HepG2 (cell line): ENCODE data around the gene CCR5AS.

ENCODE experiments used
- ATAC-seq: fragments of 200-7000 bp; cut with Tn5 transposase; 3 replicates; pipeline ENCODE4 v1.9.1; 2020; ENCODE audit warnings: mild to moderate bottlenecking, moderate library complexity
- BruUV-seq: library from RNA; stranded (reverse); fragments of 400-500 nt; replicated peaks from 2 replicates; lab custom pipeline; 2021; lab: Mats Ljungman, UMichigan
- CTCF ChIA-PET: fragments of 300-600 bp; formaldehyde crosslinking; extraction: SDS; loops from one replicate; lab custom pipeline; 2021; ENCODE audit warnings: low total read pairs, inconsistent platforms, low intra/inter-chr PET ratio; lab: Yijun Ruan, JAX
- POLR2A ChIA-PET: fragments of 350-600 bp; sonication (Branson Sonifier 250); formaldehyde crosslinking; loops from one replicate; lab custom pipeline; 2020; ENCODE audit warnings: antibody characterized with exemption, inconsistent platforms; lab: Yijun Ruan, JAX
- DNase-seq: peaks from one replicate; pipeline ENCODE4 v3.0.0-alpha.2; 2015; ENCODE audit warnings: low spot score
- FAIRE-seq: peaks from 3 replicates; lab custom pipeline; 2011; peaks lifted over from hg19 to GRCh38; lab: Jason Lieb, UNC
- H2AFZ ChIP-seq: one replicate; pipeline ENCODE4 v1.6.1; 2011; ENCODE audit warnings: low read length, inconsistent platforms
- H3K27ac ChIP-seq: fragments of 300-600 bp; 3 replicates; pipeline ENCODE4 v1.8.0; 2011; ENCODE audit warnings: mixed run types, mild to moderate bottlenecking, mixed read lengths, low read length, inconsistent platforms; ENCODE audit not compliant: insufficient read depth; ENCODE audit errors: extremely low read length
- H3K27me3 ChIP-seq, 2 experiments: fragments of 200-600 bp in 1 of 2; 2 replicates in 1 of 2; 3 replicates in 1 of 2; pipeline versions ENCODE4 v1.6.0 to v1.8.0; 2011; ENCODE audit warnings: low read length in 2 of 2, mild to moderate bottlenecking in 2 of 2, moderate library complexity in 2 of 2, inconsistent platforms in 1 of 2; ENCODE audit not compliant: insufficient read depth in 2 of 2, control insufficient read depth in 1 of 2
- H3K36me3 ChIP-seq, 2 experiments: fragments of 200-600 bp in 1 of 2; replicated peaks in 1 of 2; 2 replicates in 1 of 2; 3 replicates in 1 of 2; pipeline versions ENCODE4 v1.5.1 to v1.8.0; 2011; ENCODE audit warnings: low read length in 2 of 2, inconsistent platforms in 1 of 2; ENCODE audit not compliant: insufficient read depth in 2 of 2, control insufficient read depth in 1 of 2
- H3K4me1 ChIP-seq: 2 replicates; pipeline ENCODE4 v1.5.1; 2012; ENCODE audit warnings: low read length, inconsistent platforms; ENCODE audit not compliant: insufficient read depth
- H3K4me2 ChIP-seq: 2 replicates; pipeline ENCODE4 v1.6.0; 2011; ENCODE audit warnings: low read depth, low read length, inconsistent platforms
- H3K4me3 ChIP-seq, 3 experiments: fragments of 200-600 bp in 1 of 3; sonication (generic), shearing (Covaris generic) in 1 of 3; replicated peaks in 1 of 3; 2 replicates each; pipeline ENCODE4 v1.5.1; 2011 to 2016; ENCODE audit warnings: low read length in 3 of 3, inconsistent platforms in 2 of 3, low read depth in 2 of 3, mild to moderate bottlenecking in 2 of 3, control low read depth in 1 of 3, mixed read lengths in 1 of 3; ENCODE audit not compliant: insufficient read depth in 1 of 3
- H3K79me2 ChIP-seq: one replicate; pipeline ENCODE4 v1.6.1; 2011; ENCODE audit warnings: low read length, inconsistent platforms; ENCODE audit not compliant: insufficient read depth
- H3K9ac ChIP-seq: 2 replicates; pipeline ENCODE4 v1.6.0; 2011; ENCODE audit warnings: mild to moderate bottlenecking, low read depth, low read length, inconsistent platforms; ENCODE audit not compliant: insufficient read depth
- H3K9me3 ChIP-seq: 2 replicates; pipeline ENCODE4 v1.5.1; 2012; ENCODE audit warnings: mild to moderate bottlenecking, low read length
- H4K20me1 ChIP-seq: 2 replicates; pipeline ENCODE4 v1.6.0; 2011; ENCODE audit warnings: inconsistent platforms, mild to moderate bottlenecking, low read length, moderate library complexity; ENCODE audit not compliant: insufficient read depth
- LRRFIP1 ChIP-seq: sonication (generic); formaldehyde crosslinking; conservative IDR thresholded peaks from 2 replicates; pipeline ENCODE4 v1.4.0; 2020; ENCODE audit warnings: missing genetic modification reagents
- STAG1 ChIP-seq: sonication (generic); formaldehyde crosslinking; IDR thresholded peaks from 2 replicates; pipeline ENCODE4 v1.4.0; 2020; ENCODE audit warnings: missing genetic modification reagents
- ZNF280B ChIP-seq: sonication (generic); formaldehyde crosslinking; IDR thresholded peaks from 2 replicates; pipeline ENCODE4 v1.5.0; 2020; ENCODE audit warnings: missing genetic modification reagents, mild to moderate bottlenecking, borderline replicate concordance
- WGBS: methylation state at CpG from one replicate; pipeline ENCODE4 v1.1.6; 2017; ENCODE audit warnings: low lambda C conversion rate; 5-methylcytosine and 5-hydroxymethylcytosine counted together
- in situ Hi-C: cut with HindIII; loops from 2 replicates; pipeline ENCODE4 v1.10.0; 2017; ENCODE audit warnings: low pct_unique_long_range_greater_than_20kb; ENCODE audit not compliant: extremely low pct_ligation_motif_present
- intact Hi-C: fragments of 100-400 bp; cut with micrococcal nuclease; formaldehyde crosslinking; loops from one replicate; pipeline ENCODE4 v1.10.0; 2022; ENCODE audit not compliant: unreplicated experiment

Gene CCR5AS

GRCh38 chr3:46335541-46335940 lies 71.3 kb downstream of the CCR5AS start:
- FAIRE-seq (no peak), DNase-seq (no peak), ATAC-seq (no peak)
- Histone ChIP-seq H3K9ac (no peak overlapping the region), H3K4me2 (no peak overlapping the region), H3K36me3 (no peaks in the 10 kb centered on the region), H3K9me3 (peaks cover 29% of the 10 kb centered on the region), H3K4me1 (no peaks in the 10 kb centered on the region), H4K20me1 (no peaks in the 10 kb centered on the region), H3K4me3 (no peak overlapping the region), H3K27me3 (0 out of 5 replicates have a peak, but pooled peaks cover 0 to 3% of the 10 kb centered on the region in 2 experiments), H3K27ac (no peak overlapping the region), H3K79me2 (no peaks in the 10 kb centered on the region), H2AFZ (no peak overlapping the region)
- no TSS peak for BruUV-seq
- intact Hi-C loops: no loop called here
- WGBS: 0% methylated on average over 3 of the region's 3 CpGs
- POLR2A ChIA-PET: no interaction called here
- CTCF ChIA-PET: no interaction called here
- TF ChIP-seq LRRFIP1 (CRISPR knock-in tag) (no peak), STAG1 (CRISPR knock-in tag) (no peak), ZNF280B (no peak)
- in situ Hi-C loops: no loop called here
